ENCODE data around the gene IFITM1. TPM values are rescaled to one million over a fixed set of nuclear protein-coding genes. Genes with fewer than 3 reads are reported as not detected.
"Not testable (repeated sequence)": the region's sequence is repeated elsewhere in the genome, so short reads cannot be mapped to it uniquely, and the experiment has no call there.

Gene IFITM1
- total RNA-seq, 1 experiment from 2014 or later = 544 TPM

DNA sequence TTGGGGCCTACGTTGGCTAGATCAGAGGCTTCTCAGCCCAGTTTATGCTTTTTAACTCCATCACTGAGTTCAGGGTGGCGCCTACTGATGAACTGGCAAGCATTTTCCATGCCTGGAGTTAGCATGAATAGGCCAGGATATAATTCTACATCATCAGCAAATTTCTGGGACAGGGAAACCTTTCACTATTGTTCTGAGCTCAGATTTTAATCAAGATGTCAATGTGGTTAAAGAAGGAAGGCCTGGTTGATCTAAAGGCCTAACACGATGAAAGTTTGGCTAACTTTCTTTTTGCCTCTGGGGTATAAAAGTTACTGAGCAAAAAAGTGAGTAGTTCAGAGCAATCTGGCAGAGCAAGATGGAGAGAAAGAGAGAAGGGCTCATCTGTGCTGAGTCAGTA lies 28.5 kb downstream of the IFITM1 start (continued):
- TF ChIP-seq, protein P1, sequence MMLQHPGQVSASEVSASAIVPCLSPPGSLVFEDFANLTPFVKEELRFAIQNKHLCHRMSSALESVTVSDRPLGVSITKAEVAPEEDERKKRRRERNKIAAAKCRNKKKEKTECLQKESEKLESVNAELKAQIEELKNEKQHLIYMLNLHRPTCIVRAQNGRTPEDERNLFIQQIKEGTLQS (CRISPR knock-in tag; conservative IDR thresholded peaks at IDR 0.05) = no peak
- TF ChIP-seq, protein P2, sequence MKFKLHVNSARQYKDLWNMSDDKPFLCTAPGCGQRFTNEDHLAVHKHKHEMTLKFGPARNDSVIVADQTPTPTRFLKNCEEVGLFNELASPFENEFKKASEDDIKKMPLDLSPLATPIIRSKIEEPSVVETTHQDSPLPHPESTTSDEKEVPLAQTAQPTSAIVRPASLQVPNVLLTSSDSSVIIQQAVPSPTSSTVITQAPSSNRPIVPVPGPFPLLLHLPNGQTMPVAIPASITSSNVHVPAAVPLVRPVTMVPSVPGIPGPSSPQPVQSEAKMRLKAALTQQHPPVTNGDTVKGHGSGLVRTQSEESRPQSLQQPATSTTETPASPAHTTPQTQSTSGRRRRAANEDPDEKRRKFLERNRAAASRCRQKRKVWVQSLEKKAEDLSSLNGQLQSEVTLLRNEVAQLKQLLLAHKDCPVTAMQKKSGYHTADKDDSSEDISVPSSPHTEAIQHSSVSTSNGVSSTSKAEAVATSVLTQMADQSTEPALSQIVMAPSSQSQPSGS (CRISPR knock-in tag; IDR thresholded peaks at IDR 0.05; ENCODE audit: borderline replicate concordance, low read depth) = no peak
- TF ChIP-seq, protein P3, sequence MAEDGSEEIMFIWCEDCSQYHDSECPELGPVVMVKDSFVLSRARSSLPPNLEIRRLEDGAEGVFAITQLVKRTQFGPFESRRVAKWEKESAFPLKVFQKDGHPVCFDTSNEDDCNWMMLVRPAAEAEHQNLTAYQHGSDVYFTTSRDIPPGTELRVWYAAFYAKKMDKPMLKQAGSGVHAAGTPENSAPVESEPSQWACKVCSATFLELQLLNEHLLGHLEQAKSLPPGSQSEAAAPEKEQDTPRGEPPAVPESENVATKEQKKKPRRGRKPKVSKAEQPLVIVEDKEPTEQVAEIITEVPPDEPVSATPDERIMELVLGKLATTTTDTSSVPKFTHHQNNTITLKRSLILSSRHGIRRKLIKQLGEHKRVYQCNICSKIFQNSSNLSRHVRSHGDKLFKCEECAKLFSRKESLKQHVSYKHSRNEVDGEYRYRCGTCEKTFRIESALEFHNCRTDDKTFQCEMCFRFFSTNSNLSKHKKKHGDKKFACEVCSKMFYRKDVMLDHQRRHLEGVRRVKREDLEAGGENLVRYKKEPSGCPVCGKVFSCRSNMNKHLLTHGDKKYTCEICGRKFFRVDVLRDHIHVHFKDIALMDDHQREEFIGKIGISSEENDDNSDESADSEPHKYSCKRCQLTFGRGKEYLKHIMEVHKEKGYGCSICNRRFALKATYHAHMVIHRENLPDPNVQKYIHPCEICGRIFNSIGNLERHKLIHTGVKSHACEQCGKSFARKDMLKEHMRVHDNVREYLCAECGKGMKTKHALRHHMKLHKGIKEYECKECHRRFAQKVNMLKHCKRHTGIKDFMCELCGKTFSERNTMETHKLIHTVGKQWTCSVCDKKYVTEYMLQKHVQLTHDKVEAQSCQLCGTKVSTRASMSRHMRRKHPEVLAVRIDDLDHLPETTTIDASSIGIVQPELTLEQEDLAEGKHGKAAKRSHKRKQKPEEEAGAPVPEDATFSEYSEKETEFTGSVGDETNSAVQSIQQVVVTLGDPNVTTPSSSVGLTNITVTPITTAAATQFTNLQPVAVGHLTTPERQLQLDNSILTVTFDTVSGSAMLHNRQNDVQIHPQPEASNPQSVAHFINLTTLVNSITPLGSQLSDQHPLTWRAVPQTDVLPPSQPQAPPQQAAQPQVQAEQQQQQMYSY (CRISPR knock-in tag; IDR thresholded peaks at IDR 0.05) = no peak
- no peak for TF ChIP-seq ELF4 (CRISPR knock-in tag; IDR thresholded peaks at IDR 0.05; ENCODE audit: low read depth)
- no peak for TF ChIP-seq SMAD3 (CRISPR knock-in tag; IDR thresholded peaks at IDR 0.05; ENCODE audit: borderline replicate concordance)
- no peak for TF ChIP-seq IRF2 (CRISPR knock-in tag; IDR thresholded peaks at IDR 0.05; ENCODE audit: borderline replicate concordance, low read depth)
- TF ChIP-seq NFATC4 (CRISPR knock-in tag; IDR thresholded peaks at IDR 0.05) = no peak
- TF ChIP-seq ZNF263 (CRISPR knock-in tag; IDR thresholded peaks at IDR 0.05; ENCODE audit: low read depth) = no peak

DNA sequence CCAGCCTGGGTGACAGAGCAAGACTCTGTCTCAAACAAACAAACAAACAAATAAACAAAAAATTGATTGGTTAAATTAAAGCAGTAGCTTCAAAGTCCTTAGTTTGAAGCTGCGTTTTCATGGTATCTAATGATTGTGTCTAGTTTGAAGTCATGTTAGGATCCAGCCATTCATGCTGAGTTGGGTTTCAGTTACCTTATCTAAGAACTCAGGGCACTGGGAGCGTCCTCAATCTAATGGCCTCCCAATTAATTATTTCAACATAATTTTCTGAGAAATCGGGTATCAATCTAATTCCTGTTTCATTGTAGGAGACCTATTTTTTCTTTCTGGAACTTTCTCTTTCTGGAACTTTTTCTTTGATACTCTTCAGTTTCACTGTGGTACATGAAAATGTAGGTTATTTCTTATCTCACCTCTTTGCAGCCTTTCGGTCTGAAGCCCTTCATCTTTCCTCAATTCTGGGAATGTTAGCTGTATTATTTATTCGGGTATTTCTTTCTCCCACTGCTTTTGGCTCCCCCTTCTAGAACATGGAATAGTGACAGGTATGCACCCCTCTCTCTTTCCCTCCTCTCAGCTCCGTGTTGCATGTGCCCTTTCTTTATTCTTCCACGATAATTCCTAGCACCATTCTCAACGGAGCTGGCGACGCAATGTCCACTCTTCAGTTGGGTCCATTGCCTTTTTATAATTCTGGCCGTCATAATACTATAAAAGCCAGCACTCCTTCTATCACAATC lies 31.2 kb downstream of the IFITM1 start:
- ATAC-seq (no peak), DNase-seq (ENCODE audit: low spot score) (no peak)
- no peaks in the 10 kb centered on the region for H3K27me3 Mint-ChIP-seq (ENCODE audit: low read depth)
- peaks cover 29% of the 10 kb centered on the region for H3K4me1 Mint-ChIP-seq
- H3K4me3 Mint-ChIP-seq = no peak overlapping the region
- peaks cover 7% of the 10 kb centered on the region; the same call in 1 of the 2 replicates for H3K36me3 Mint-ChIP-seq
- H3K9me3 Mint-ChIP-seq = no peaks in the 10 kb centered on the region
- no peak overlapping the region for H3K27ac Mint-ChIP-seq
- POLR2A ChIA-PET = interaction anchor here (1.5 kb wide), 1 partner anchor 10 kb away, joined by 4 read pairs; no protein-coding TSS in a partner anchor
- CTCF ChIA-PET = interaction anchor here (0.7 to 1.9 kb wide), 3 partner anchors 39 to 94 kb away, joined by 3 to 5 read pairs (median 4); no protein-coding TSS in a partner anchor
- TF ChIP-seq IRF2 (CRISPR knock-in tag; IDR thresholded peaks at IDR 0.05; ENCODE audit: borderline replicate concordance, low read depth) (no peak), ELF4 (CRISPR knock-in tag; IDR thresholded peaks at IDR 0.05; ENCODE audit: low read depth) (no peak), MXD4 (CRISPR knock-in tag; IDR thresholded peaks at IDR 0.05; ENCODE audit: borderline replicate concordance) (no peak), EMX1 (CRISPR knock-in tag; IDR thresholded peaks at IDR 0.05) (no peak), SMAD4 (CRISPR knock-in tag; IDR thresholded peaks at IDR 0.05) (no peak)
- TF ChIP-seq, protein P4, sequence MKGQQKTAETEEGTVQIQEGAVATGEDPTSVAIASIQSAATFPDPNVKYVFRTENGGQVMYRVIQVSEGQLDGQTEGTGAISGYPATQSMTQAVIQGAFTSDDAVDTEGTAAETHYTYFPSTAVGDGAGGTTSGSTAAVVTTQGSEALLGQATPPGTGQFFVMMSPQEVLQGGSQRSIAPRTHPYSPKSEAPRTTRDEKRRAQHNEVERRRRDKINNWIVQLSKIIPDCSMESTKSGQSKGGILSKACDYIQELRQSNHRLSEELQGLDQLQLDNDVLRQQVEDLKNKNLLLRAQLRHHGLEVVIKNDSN (CRISPR knock-in tag; IDR thresholded peaks at IDR 0.05) = no peak

DNA sequence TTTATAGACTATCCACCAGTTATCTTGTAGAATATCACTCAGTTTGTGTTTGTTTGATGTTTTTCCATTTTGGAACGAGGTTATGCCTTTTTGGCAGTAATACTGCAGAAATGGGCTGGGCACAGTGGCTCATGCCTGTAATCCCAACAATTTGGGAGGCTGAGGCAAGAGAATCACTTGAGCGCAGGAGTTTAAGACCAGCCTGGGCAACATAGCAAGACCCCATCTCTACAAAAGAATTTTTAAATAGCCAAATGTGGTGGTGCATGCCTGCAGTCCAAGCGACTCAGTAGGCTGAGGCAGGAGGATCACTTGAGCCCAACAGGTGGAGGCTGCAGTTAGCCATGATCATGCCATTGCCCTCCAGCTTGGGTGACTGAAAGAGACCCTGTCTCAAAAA lies 32.7 kb downstream of the IFITM1 start:
- DNase-seq (ENCODE audit: low spot score) = no peak
- Mint-ChIP-seq H3K4me3 (no peak overlapping the region), H3K27ac (no peak overlapping the region), H3K9me3 (no peaks in the 10 kb centered on the region), H3K4me1 (peaks cover 24% of the 10 kb centered on the region), H3K27me3 (ENCODE audit: low read depth) (peaks cover 3% of the 10 kb centered on the region), H3K36me3 (peaks cover 7% of the 10 kb centered on the region; the same call in 1 of the 2 replicates)
- ChIA-PET POLR2A (no interaction called here), CTCF (interaction anchor here (1.7 to 1.9 kb wide), 2 partner anchors 96 kb away, joined by 4 to 5 read pairs; no protein-coding TSS in a partner anchor)
- no peak for ATAC-seq
- TF ChIP-seq ZNF263 (CRISPR knock-in tag; IDR thresholded peaks at IDR 0.05; ENCODE audit: low read depth) (no peak), TCF7 (CRISPR knock-in tag; IDR thresholded peaks at IDR 0.05; ENCODE audit: low read depth) (no peak), ZNF121 (CRISPR knock-in tag; IDR thresholded peaks at IDR 0.05) (peak; percentile 56; the same call in 1 of the 2 replicates)
- TF ChIP-seq, protein P5, sequence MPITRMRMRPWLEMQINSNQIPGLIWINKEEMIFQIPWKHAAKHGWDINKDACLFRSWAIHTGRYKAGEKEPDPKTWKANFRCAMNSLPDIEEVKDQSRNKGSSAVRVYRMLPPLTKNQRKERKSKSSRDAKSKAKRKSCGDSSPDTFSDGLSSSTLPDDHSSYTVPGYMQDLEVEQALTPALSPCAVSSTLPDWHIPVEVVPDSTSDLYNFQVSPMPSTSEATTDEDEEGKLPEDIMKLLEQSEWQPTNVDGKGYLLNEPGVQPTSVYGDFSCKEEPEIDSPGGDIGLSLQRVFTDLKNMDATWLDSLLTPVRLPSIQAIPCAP (CRISPR knock-in tag; IDR thresholded peaks at IDR 0.05) = no peak

DNA sequence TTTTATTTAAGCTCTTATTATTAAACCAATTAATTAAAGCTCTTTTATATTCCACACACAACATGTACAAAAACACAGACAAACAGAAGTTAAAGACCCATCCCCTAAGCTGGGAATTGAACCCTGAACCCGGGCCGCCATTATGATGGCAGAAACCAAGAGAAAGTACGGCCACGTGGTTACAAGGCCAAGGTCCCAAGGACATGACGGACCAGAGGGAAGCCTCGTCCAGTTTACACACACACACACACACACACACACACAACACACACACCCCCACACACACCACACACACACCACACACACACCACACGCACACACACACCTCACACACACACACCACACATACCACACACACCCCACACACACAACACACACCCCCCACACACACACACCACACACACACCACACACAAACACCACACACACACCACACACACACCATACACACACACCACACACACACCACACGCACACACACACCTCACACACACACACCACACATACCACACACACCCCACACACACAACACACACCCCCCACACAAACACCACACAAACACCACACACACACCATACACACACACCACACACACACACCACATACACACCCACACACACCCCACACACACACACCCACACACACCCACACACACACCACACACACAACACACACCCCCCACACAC lies 35.6 kb downstream of the IFITM1 start:
- H3K4me3 Mint-ChIP-seq; DNase-seq (ENCODE audit: low spot score); POLR2A ChIA-PET; H3K27me3 Mint-ChIP-seq (ENCODE audit: low read depth); H3K27ac Mint-ChIP-seq; H3K9me3 Mint-ChIP-seq; ATAC-seq; H3K36me3 Mint-ChIP-seq: not testable (repeated sequence)
- H3K4me1 Mint-ChIP-seq = peaks cover 31% of the 10 kb centered on the region
- CTCF ChIA-PET = interaction anchor here (0.8 to 1.4 kb wide), 2 partner anchors 9 to 10 kb away, joined by 3 to 4 read pairs; no protein-coding TSS in a partner anchor

DNA sequence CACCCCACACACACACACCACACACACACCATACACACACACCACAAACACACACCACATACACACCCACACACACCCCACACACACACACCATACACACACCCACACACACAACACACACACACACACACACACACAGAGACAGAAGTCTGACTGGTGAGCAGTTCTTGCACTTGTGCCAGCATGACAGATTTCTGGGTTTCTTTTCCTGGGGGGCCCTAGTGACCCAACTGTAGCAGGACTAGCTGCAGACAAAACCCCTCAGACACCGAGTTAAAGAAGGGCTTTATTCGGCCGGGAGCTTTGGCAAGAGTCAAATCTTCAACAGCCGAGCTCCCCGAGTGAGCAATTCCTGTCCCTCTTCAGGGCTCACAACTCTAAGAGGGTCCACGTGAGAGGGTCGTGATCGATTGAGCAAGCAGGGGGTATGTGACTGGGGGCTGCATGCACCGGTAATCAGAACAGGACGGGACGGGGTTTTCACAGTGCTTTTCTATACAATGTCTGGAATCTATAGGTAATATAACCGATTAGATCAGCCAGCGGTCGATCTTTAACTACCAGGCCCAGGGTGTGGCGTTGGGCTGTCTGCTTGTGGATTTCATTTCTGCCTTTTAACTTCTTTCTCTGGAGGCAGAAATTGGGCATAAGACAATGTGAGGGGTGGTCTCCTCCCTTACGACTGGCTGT lies 36.3 kb downstream of the IFITM1 start:
- DNase-seq (ENCODE audit: low spot score); H3K9me3 Mint-ChIP-seq; ATAC-seq; POLR2A ChIA-PET; H3K36me3 Mint-ChIP-seq; H3K4me3 Mint-ChIP-seq; H3K27ac Mint-ChIP-seq; H3K27me3 Mint-ChIP-seq (ENCODE audit: low read depth): not testable (repeated sequence)
- H3K4me1 Mint-ChIP-seq = peaks cover 36% of the 10 kb centered on the region
- CTCF ChIA-PET = interaction anchor here (1.4 kb wide), 1 partner anchor 10 kb away, joined by 4 read pairs; no protein-coding TSS in a partner anchor
